ENCODE measurements around the gene ESYT2.
"Not testable (repeated sequence)": the region's sequence is repeated elsewhere in the genome, so short reads cannot be mapped to it uniquely, and the experiment has no call there.

The ESYT2 gene

DNA sequence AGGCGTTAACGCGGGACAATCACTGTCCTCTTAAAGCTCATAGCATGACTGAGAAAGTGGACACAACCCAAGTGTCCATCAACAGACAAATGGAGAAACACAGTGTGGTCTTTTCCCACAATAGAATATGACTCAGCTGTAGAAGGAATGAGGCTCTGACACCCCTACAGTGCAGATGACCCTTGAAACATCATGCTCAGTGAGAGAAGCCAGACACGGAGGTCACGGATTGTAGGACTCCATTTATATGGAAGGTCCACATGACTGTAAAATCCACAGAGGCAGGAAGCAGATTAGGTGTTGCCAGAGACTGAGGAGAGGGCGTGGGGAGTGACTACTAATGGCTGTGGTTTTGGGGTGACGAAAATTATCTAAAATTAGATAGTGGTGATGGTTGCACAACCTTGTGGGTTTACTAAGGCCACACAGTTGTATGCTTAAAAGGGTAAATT is 118.6 kb downstream of the ESYT2 start:
- DNase-seq: no peak

DNA sequence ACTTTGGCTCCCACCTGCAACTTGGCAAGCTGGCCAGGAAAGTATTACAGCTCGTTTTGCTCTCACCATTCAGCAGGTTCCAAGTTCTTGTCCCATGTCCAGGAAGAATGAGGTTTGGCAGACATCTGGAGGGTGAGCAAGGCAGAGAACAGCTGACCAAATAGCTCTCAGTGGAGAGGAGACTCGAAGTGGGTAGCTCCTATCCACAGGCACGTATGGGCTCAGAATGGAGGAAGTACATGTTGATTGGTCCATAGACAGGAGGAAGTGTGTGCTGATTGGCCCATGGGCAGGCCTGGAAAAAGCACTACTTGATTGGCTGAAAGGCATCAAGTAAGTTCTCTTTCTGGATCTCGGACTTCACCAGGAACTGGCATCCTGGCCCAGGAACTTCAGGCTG is 121.7 kb downstream of the ESYT2 start:
- DNase-seq: no peak

DNA sequence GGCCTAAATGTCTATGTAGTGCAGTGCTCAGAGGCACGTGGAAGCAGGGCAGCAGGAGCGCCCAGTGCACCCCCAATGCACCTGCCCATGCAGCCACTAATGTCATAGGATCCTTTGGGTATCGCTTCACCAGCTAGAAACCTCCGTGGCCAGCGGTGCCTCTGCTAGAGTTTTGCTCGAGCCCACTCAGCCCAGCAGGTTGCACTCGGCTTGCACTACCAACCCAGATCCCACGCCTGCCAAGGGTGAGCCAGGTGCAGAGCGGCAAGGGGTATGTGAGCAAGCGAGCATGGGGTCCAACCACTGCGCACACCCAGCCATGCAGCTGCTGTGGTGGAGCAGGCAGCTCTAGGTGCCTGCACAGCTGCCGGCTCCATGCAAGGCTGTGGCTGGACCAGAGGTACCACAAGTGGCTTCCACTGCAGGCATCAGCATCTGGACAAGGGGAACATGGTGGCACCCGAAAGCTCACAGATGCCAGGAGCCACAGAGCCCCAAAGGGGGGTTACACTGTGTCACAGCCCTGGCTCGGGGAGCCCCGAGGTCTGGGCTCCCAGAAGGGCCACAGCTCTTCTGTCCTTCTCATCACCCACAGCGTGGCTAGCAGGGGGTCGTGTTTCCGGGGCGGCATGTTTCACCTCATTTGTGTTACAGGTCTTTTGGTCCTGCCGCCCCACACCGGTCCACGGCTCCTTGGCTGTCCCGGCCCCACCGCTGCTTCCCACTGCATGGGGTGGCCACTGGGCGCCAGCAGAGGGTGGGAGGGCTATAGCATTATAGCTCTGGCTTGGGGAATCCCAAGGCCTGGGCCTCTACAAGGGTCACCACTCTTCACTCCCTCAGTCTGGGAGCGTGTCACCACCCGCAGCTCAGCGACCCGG is 122.4 kb downstream of the ESYT2 start:
- no peak for DNase-seq

DNA sequence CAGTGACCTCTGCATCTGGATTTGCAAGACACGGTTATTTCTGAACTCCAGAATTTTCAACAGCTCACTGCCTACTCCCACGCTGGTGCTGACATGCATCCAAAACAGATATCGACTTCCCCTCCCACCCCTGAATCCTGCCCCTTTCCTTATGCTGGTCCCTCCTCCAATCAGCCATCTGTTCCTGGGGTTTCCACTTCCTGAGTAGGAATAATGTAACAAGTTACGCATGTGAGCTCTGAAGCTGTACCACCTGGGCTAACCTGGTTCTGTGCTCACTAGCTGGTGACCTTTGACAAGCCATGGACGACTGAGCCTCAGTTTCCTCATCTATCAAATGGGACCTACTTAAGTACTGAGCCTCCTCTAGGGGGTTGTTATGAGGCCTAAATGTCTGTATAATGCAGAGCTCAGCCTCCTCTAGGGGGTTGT is 123.0 kb downstream of the ESYT2 start:
- no peak for DNase-seq

DNA sequence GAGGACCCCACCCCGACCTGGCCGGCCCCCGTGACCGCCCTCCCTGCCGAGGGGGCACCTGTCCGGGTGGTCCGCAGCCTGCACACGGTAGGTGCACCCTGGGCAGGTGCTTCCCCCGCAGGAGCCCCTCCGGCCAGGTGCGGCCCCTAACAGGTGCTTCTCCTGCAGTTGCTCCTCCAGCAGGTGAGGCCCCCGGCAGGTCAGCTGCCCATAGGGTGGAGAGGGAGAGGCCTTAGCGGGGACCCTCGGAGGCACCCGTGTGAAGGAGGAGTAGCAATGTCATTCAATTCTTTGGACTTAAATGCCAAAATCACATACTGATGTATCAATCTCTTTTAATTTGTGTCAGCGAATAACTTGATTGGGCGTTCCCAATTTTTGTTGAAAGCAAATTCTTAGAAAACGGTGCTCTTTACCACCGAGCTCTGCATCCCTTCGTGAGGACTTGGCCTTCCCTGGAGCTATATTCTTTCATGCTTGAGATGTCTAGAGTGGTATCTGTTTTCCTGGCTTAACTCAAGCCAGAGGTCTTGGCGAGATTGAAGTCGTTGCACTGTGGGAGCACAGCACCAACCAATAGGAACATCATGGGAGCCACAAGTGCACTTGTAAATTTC is 124.0 kb downstream of the ESYT2 start:
- no peak for DNase-seq

DNA sequence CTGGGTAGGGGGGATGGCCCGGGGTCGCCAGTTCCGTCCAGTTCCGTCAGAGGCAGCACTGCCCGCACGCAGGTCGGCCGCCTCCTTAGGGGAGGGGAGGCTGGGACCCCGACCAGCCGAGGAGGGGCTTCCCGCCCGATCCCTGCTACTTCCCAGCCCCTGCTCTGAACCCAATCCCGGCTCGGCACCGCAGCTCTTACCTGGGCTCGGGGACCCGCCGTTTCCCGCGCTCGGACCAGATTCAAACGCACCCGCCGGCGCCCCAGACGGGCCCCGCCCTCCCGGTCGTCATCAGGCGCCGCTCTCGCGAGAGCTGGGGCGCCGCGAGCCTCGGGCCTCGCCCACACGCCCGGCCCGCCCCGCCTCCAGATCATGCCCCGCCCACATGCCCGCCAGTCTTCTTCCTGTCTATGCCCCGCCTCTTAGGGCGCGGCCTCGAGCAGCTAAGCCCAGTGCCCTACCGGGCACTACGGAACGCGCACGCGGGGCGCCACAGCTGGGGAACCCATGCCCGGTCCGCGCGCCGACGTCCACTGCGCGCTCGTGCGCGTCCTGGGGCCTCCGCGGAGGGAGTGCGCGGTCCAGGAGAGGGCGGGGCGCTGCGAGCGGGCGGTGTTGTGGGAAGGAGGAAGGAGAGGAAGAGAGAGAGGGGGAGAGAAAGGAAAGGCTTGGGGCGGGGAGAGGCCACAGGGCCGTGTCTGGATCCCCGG is 124.6 kb downstream of the ESYT2 start, which contains the start of gene NCAPG2:
Gene NCAPG2 (minus strand): TSS at position 281 of the 710 bp plus-strand sequence. CDS start 2,905 bp downstream, outside the sequence.
- DNase-seq: peak; percentile 91 to 94

DNA sequence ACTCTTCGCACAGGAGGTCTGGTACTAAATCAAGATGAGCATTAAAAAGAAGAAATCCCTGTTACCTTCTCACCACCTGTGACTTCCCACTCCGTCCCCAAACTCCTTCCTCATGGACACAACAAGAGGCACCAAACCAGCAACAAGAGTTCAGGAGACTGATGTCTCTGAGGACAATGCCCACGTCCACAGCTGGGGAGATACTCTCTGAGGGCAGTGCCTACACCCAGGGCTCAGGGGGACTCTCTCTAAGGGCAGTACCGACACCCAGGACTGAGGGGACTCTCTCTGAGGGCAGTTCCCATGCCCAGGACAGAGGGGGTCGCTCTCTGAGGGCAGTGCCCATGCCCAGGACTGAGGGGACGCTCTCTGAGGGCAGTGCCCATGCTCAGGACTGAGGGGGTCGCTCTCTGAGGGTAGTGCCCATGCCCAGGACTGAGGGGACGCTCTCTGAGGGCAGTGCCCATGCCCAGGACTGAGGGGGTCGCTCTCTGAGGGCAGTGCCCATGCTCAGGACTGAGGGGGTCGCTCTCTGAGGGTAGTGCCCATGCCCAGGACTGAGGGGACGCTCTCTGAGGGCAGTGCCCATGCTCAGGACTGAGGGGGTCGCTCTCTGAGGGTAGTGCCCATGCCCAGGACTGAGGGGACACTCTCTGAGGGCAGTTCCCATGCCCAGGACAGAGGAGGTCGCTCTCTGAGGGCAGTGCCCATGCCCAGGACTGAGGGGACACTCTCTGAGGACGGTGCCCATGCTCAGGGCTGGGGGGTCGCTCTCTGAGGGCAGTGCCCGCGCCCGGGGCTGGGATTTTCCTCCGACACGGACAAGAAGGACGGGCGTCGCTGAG is 125.4 kb downstream of the ESYT2 start:
- DNase-seq: not testable (repeated sequence)

DNA sequence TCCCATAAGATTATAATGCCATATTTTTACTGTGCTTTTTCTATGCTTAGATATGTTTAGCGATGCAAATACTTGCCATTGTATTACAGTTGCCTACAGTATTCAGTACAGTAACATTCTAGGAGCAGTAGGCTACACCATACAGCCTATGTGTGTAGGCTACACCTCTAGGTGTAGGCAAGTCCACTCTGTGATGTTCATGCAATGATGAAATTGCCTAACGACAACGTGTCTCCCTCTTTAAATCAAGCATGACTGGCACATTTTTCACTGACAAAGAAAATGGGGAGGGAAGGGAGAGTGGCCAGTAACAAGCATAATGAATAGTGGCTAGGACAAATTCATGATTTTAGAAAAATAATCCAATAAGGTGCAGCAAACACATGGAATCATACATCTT is 126.4 kb downstream of the ESYT2 start:
- DNase-seq: no peak

DNA sequence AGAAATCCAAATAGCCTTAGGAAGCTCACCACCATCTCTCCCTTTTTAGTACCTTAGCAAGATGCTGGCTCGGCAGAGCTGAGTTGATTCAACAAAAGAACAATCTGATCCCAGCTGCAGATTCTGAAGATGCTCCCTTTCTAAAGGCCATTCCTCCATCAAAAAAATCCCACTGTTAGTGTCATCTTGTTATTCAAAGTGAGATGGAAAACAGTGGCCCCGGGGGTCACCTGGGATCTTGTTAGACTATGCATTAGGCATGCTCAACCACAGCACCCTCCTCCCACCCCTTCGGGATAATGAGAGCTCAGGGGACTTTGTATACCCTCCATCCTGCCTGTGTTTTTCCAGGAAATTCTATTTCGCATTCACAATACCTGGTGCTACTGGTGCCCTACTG is 127.1 kb downstream of the ESYT2 start:
- no peak for DNase-seq

DNA sequence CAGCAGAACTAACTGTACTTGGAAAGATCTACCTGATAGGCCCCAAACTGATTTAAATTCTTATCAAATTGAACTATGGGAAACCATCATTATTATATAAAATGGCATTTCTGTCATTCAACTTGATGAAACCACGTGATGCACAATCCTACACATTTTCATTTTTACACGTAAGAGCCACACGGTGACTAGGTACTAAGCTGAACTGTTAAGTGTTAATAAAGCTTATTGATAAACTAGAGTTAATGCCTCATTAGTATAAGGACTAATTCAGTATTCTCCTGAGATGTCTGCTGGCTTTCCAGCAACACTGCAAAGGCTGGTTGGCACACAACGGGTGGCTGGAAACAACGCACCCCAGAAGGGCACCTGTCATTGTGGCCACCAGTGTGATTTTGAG is 129.3 kb downstream of the ESYT2 start:
- DNase-seq: no peak

DNA sequence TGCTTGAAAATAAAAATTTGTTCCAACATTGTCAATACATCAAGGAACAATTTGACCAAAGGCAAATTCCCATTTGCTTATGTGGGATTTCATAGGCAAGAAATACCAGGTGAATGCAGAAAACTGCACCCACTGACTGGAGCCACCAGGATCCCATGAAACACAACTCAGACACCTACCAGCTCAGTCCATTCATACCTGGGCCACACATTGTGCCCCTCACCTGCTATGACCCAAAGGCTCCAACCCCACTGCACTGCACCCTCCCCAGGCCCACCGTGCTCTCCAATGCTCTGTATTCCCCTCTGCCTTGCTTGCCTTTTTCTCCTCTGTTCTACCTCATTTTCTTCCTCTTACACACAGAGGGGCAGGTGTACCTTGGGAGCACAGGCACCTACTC is 130.0 kb downstream of the ESYT2 start:
- no peak for DNase-seq

DNA sequence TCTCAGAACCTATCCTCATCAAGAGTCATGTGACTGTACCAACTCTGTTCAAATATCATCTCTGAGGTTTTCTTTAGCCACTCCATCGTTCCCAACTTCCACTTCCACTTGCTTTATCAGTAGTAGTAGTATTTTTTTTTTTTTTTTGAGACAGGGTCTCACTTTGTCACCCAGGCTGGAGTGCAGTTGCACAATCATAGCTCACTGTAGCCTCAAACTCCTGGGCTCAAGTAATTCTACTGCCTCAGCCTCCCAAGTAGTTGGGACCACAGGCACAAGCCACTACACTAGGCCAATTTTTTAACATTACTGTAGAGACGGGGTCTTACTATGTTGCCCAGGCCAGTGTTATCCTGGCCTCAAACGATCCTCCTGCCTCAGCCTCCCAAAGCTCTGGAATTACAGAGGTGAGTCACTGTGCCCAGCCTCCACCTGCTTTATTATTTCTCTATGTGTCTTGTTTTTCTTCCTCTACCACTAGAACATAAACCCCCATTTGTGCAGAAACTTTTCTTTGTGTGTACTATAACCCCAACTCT is 130.6 kb downstream of the ESYT2 start:
- no peak for DNase-seq

DNA sequence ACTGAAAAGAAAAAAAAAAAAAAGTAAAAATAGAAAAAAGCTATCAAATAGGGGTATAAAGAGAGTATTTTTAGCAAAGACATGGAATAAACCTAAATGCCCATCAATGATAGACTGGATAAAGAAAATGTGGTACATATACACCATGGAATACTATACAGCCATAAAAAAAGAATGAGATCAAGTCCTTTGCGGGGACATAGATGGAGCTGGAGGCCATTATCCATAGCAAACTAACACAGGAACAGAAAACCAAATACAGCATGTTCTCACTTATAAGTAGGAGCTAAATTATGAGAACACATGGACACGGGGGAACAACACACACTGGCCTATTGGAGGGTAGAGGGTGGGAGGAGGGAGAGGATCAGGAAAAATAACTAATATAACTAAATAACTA is 131.7 kb downstream of the ESYT2 start:
- DNase-seq: not testable (repeated sequence)

DNA sequence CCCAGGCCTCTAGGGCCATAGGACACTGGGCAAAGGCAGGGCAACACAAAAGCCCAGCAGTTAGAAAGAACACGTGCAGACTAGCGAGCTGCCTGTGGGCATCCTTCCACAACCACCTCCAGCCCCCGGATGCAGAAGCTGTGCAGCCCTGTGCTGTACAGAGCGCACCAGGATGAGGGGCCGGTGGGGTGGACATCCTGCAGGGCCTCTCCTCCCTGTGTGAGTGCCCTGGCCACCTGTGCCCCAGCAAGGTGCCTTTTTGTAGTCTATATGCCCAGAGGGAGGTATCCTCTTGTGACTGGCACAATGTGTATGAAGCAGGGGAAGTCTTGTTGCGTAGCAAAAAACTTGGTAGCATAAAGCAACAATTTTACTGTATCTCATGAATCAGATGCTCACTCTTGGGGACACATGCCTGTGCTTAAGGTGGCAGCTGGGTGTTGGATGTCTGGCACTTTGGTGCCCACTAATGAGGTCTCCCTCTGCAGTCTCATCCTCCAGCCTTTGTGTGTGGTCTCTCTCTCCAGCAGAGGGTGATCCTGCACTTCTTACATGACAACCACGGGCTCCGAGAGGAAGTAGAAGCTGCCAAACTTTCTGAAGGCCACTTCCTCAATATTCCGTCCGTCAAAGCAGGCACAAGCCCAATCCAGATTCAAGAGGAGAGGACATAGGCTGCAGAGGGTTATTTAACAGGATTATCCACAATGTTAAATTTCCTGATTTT is 133.4 kb downstream of the ESYT2 start:
- peak in 1 of 2 experiments; percentile 45 for DNase-seq

DNA sequence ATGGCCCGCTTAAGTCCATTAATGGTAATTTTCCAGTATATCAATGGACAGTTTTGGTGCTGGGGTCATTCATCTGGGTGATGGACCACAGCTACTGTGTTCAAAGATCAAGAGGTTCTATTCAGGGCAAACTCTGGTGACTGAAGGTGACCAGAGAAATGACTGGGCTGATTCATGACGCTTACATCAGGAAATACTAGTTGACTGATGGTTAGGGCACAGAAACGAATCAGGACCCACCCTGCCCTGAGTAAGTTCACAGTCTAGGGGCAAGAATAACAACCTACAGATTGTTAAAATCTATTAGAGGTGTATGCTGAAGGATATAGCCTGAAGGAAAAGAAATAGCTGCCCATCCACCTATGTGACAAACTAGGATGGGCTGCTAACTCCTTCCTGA is 134.3 kb downstream of the ESYT2 start:
- DNase-seq: no peak

DNA sequence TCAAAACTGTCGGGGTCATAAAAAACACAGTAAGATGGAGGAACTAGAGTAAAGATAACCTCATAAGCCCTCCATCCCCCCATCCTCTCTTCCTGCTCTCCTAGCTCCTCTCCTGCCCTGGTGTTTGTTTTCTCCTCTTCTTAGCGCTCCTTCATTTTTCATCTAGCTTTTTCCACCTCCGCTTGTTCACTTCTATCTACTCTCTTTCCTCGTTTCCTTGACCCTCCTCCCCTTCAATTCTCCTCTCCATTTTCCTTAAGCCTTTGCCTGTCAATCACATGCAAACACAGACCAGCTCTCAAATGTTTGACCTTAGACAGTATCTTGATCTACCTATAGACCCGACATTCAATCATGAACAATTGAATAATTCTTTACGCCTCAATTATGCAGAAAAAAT is 134.7 kb downstream of the ESYT2 start:
- DNase-seq: no peak

DNA sequence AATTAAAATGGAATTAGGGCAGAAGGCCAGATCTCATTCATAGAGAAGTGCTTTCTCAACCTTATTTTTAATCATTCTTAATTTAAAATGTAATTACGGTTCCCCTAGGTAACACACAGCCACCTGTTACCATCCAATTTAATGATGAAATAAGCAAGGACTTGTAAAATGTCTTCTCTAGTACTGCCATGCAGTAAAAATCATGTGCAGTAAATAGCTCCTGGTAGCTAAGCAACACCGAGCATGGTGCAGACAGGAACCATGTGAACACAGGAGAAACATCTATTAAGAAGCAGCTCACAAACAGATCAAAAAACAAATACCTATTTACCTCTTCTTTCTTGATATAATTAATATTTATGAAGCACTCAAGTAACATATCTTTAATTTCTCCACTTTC is 139.8 kb downstream of the ESYT2 start:
- DNase-seq: no peak

DNA sequence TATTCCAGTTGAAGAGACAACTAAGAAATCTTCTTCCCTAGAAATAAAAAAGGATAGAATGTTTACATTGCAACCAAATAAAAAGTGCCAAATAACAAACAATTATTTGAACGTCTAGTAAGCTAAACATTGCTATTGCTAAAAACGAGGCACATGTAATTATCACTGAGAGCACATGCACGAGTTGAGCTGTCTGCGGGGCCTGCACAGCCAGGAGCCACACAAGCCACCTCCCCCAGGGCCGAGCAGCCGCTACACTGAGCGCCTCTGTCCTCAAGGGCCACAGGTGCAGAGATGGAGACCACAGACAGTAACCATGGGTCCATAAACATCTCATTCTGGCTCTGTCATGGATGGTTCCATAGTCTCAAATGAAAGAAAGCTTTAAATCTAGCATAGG is 141.9 kb downstream of the ESYT2 start:
- DNase-seq: no peak

DNA sequence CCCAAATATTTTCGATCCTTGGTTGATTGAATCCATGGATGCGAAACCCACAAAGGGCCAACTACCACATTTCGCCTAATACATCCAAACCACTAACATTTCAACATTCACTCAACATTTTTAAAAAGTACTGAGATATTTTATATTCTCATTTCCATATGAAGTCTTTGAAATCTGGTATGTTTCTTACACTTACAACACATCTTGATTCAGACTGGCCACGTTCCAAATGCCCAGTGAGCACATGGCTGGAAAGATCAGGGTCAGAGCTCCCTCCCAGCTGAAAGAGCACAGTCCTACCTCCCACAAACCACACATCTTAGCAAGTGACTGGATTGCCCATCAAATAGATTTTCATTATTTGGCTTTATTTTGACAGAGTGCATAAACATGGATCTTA is 143.6 kb downstream of the ESYT2 start:
- DNase-seq: no peak

DNA sequence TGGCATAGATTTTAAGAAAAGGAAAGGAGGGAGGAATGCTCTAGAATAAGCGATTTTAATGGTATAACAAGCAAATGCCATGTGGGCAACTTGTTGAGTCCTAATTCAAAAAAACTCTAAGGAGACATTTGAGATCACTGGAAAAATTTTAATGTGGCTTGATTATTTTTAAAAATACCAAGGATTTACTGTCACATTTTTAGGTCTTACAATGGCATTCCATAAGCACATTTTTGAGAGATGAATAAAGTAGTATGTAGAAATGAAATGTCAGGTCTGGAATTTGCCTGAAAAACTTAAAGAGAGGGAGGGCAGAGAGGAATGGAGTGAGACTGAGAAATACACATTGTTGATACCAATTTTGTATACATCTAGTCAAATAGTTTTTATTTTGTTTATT is 145.0 kb downstream of the ESYT2 start:
- peak in 1 of 2 experiments; percentile 23 for DNase-seq

DNA sequence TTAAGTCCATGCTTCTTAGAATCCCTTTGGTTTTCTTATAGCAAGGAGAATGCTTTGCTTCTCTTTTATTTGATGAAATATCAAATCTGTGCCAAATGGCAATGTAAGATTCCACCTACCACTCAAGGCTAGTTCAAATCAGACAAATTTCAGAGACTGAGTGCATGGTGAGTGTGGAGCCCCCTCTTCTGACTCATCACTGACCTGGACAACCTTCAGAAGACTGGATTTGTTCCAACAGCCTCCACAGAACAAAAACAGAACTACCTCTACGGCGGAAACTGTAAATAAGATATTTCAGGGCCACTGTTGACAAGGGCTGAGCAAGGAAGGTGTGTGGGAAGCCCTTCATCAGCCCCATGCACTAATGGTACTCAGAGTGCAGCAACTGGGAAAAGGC is 145.8 kb downstream of the ESYT2 start:
- DNase-seq: no peak

DNA sequence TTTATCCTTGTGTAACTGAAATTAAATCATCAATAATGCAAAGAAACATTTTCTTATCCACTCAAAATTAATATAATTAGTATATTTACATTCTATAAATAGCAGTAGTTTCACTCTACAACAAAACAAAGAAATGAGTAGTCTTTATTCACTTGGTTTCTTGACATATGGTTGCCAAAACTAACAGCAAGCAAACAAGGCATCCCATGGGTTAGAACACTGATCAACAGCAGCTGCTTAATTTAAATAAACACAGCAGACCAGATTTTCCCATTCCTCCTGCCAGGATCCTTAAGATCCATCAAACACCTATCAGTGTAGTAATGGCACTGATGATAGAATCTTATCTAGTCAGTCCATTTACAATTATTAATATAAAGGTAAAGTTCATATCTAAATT is 146.9 kb downstream of the ESYT2 start:
- DNase-seq: no peak

Data from SW 1271 (cell line).